ENCODE data around the gene CHST5. TPM values are rescaled to one million over a fixed set of nuclear protein-coding genes. Genes with fewer than 3 reads are reported as not detected.
"Not testable (repeated sequence)": the region's sequence is repeated elsewhere in the genome, so short reads cannot be mapped to it uniquely, and the experiment has no call there.

Gene CHST5
- total and polyA plus RNA-seq, 2 donors (not counting 1 experiment from before 2014, with no cell fraction given) = 0.99 TPM; not detected in 1

GRCh38 chr16:75541236-75541635, 5.3 kb upstream of the CHST5 start:
- Histone ChIP-seq H3K4me3 (ENCODE audit: control extremely low read depth in 1 of 5, extremely low read depth in 1 of 5, insufficient read depth in 1 of 5, low read depth in 2 of 5, low read length in 4 of 5) (no peak overlapping the region), H3K9me3 (ENCODE audit: control extremely low read depth in 1 of 3, control insufficient read depth in 2 of 3, insufficient read depth in 1 of 3, low read length in 2 of 3) (no peaks in the 10 kb centered on the region), H3K27me3 (replicated peaks in 1 of 4; ENCODE audit: control extremely low read depth in 1 of 4, control insufficient read depth in 3 of 4, insufficient read depth in 4 of 4, low read length in 3 of 4) (no peaks in the 10 kb centered on the region), H2AFZ (ENCODE audit: insufficient read depth, low read depth, low read length, poor library complexity, severe bottlenecking) (no peak overlapping the region), H4K20me1 (ENCODE audit: control insufficient read depth, insufficient read depth, low read length, poor library complexity, severe bottlenecking) (no peaks in the 10 kb centered on the region), H3K79me2 (ENCODE audit: control insufficient read depth, insufficient read depth, low read length) (no peaks in the 10 kb centered on the region), H3K4me2 (replicated peaks; ENCODE audit: low read depth, low read length, poor library complexity, severe bottlenecking) (no peak overlapping the region), H3K27ac (ENCODE audit: low read length in 2 of 2) (no peak overlapping the region), H3K4me1 (ENCODE audit: control insufficient read depth in 2 of 2, insufficient read depth in 2 of 2, low read length in 2 of 2) (no peaks in the 10 kb centered on the region), H3K9ac (ENCODE audit: low read length) (no peak overlapping the region), H3K36me3 (replicated peaks in 1 of 2; ENCODE audit: control extremely low read depth in 1 of 2, control insufficient read depth in 1 of 2, extremely low read depth in 1 of 2, insufficient read depth in 2 of 2, low read length in 1 of 2) (no peaks in the 10 kb centered on the region)
- Mint-ChIP-seq H3K4me3 (no peak overlapping the region), H3K27ac (no peak overlapping the region), H3K27me3 (no peaks in the 10 kb centered on the region), H3K9me3 (ENCODE audit: insufficient read depth) (no peaks in the 10 kb centered on the region), H3K4me1 (no peaks in the 10 kb centered on the region)
- ChIA-PET POLR2A (no interaction called here), CTCF (interaction anchor here (0.7 kb wide), 1 partner anchor 312 kb away, joined by 4 read pairs; no protein-coding TSS in a partner anchor)
- intact Hi-C loops (cut with micrococcal nuclease) = no loop called here
- 100% methylated on average over 2 of the region's 5 CpGs for WGBS (ENCODE audit: insufficient coverage)
- no peak for ATAC-seq (ENCODE audit: low read depth)
- no peak for DNase-seq
- no peak for TF ChIP-seq EZH2 (IDR thresholded peaks at IDR 0.05; ENCODE audit: borderline replicate concordance, insufficient read depth, low read depth, low read length, poor library complexity, severe bottlenecking)
- TF ChIP-seq, protein P1, sequence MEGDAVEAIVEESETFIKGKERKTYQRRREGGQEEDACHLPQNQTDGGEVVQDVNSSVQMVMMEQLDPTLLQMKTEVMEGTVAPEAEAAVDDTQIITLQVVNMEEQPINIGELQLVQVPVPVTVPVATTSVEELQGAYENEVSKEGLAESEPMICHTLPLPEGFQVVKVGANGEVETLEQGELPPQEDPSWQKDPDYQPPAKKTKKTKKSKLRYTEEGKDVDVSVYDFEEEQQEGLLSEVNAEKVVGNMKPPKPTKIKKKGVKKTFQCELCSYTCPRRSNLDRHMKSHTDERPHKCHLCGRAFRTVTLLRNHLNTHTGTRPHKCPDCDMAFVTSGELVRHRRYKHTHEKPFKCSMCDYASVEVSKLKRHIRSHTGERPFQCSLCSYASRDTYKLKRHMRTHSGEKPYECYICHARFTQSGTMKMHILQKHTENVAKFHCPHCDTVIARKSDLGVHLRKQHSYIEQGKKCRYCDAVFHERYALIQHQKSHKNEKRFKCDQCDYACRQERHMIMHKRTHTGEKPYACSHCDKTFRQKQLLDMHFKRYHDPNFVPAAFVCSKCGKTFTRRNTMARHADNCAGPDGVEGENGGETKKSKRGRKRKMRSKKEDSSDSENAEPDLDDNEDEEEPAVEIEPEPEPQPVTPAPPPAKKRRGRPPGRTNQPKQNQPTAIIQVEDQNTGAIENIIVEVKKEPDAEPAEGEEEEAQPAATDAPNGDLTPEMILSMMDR (IDR thresholded peaks at IDR 0.05) = no peak

DNA sequence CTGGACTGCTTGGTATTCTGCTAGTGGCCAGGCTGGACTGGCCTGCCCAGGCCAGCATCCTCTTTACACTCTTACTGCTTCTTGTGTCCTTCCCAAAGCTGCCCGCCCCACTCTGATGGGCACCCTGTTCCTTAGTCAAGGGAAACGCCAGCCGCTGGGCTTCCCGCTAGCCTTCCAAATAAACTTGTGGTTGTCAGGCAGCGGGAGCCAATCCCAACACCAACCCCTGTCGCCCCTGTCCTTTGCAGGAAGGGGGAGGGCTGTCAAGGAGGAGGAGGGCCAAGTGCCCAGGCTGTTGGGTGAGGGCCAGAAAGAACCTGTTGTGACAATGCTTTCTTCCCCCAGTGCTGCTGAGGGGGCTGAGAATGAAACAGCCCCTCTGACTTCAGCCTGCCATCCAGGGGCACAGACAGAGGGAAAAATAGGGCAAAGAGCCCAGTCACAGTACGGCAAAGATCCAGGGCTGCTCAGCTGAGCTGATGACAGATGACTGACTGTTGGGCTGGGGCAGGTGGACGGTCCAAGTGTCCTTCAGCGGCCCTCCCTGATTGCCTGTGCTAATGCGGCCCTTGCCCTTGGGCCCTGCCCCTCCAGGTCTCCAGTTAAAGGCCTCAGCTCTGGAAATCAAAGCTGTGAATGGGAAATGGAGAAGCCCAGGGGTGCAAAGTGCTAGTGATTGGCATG, 3.1 kb upstream of the CHST5 start:
- H2AFZ ChIP-seq (ENCODE audit: insufficient read depth, low read depth, low read length, poor library complexity, severe bottlenecking); H3K36me3 ChIP-seq (replicated peaks in 1 of 2; ENCODE audit: control extremely low read depth in 1 of 2, control insufficient read depth in 1 of 2, extremely low read depth in 1 of 2, insufficient read depth in 2 of 2, low read length in 1 of 2); H3K9me3 ChIP-seq (ENCODE audit: control extremely low read depth in 1 of 3, control insufficient read depth in 2 of 3, insufficient read depth in 1 of 3, low read length in 2 of 3); H3K27ac Mint-ChIP-seq; intact Hi-C loops (cut with micrococcal nuclease); ATAC-seq (ENCODE audit: low read depth); H3K4me3 Mint-ChIP-seq; H3K27me3 Mint-ChIP-seq; H3K9me3 Mint-ChIP-seq (ENCODE audit: insufficient read depth); DNase-seq; CTCF ChIA-PET; H3K4me1 ChIP-seq (ENCODE audit: control insufficient read depth in 2 of 2, insufficient read depth in 2 of 2, low read length in 2 of 2); H3K4me1 Mint-ChIP-seq; H4K20me1 ChIP-seq (ENCODE audit: control insufficient read depth, insufficient read depth, low read length, poor library complexity, severe bottlenecking); H3K4me3 ChIP-seq (ENCODE audit: control extremely low read depth in 1 of 5, extremely low read depth in 1 of 5, insufficient read depth in 1 of 5, low read depth in 2 of 5, low read length in 4 of 5); POLR2A ChIA-PET; H3K27ac ChIP-seq (ENCODE audit: low read length in 2 of 2); H3K9ac ChIP-seq (ENCODE audit: low read length); H3K4me2 ChIP-seq (replicated peaks; ENCODE audit: low read depth, low read length, poor library complexity, severe bottlenecking); H3K27me3 ChIP-seq (replicated peaks in 1 of 4; ENCODE audit: control extremely low read depth in 1 of 4, control insufficient read depth in 3 of 4, insufficient read depth in 4 of 4, low read length in 3 of 4); H3K79me2 ChIP-seq (ENCODE audit: control insufficient read depth, insufficient read depth, low read length): not testable (repeated sequence)
- WGBS (ENCODE audit: insufficient coverage) = no CpG with 5 or more reads among the region's 10 CpGs

All from B cell (primary cell).